Measurements from ENCODE around the gene TMEM92.
A peak's percentile ranks its signal among the peaks of the same experiment; 100 is the strongest.
"Not testable (repeated sequence)": the region's sequence is repeated elsewhere in the genome, so short reads cannot be mapped to it uniquely, and the experiment has no call there.

The TMEM92 gene

DNA sequence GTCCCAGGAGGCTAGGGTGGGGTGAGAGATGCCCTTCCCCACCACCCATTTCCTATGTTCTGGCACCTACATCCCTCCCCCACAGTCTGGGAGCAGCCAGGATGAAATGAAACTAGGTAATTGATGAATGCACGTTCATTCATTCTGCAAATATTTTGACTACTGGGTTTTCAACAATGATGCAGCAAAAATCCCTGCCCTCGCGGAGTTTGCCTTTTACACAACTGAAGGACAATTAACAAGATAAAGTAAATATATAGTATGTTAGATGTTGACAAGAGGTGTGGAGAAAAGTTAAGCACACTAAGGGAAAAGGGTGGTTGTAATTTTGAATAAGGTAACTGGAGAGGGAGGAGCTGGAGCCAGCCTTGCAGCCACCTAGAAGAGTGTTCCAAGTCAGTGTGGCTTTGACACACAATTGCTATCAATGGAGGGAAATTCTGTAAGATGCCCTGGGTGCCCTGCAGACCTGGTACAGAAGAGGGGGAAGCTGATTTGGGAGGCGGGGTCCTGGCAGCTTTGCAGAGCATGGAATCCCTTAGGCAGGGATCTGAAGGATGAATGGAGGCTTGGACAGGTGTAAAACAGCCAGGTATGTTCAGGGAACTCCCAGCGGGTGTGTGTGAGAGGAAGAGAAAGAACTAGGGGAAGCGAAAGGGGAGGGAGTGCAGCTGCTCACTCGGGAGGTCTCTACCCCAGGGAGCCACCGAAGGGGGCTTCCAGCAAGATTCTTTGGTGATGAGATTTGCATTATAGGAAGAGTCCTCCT is 2.5 kb downstream of the TMEM92 start:
- DNase-seq, result no peak

GRCh38 chr17:50277357-50277754 is 3.1 kb downstream of the TMEM92 start:
- DNase-seq, result no peak

- no peak for DNase-seq
Measured at GRCh38 chr17:50278526-50279180, 4.4 kb downstream of the TMEM92 start.

DNA sequence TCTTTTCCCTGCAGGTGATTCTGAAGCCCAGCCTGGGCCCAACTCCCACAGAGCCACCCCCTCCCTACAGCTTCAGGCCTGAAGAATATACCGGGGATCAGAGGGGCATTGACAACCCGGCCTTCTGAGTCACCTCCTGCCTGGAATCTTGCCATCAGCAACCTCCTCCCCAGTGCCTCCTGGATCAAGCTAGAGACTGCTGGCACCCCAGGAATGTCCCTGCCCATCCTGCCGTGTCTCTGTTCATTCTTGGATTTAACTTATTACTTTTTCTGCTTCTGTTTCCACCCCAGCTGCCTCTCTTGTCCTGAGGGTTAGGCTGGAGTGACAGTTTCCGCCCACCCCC is 4.9 kb downstream of the TMEM92 start:
- no peak for DNase-seq

- no peak for DNase-seq
Measured at GRCh38 chr17:50279639-50280038, 5.4 kb downstream of the TMEM92 start.

GRCh38 chr17:50280068-50280467 is 5.8 kb downstream of the TMEM92 start:
- DNase-seq, result no peak

GRCh38 chr17:50280801-50281441 is 6.7 kb downstream of the TMEM92 start:
- no peak for DNase-seq

DNA sequence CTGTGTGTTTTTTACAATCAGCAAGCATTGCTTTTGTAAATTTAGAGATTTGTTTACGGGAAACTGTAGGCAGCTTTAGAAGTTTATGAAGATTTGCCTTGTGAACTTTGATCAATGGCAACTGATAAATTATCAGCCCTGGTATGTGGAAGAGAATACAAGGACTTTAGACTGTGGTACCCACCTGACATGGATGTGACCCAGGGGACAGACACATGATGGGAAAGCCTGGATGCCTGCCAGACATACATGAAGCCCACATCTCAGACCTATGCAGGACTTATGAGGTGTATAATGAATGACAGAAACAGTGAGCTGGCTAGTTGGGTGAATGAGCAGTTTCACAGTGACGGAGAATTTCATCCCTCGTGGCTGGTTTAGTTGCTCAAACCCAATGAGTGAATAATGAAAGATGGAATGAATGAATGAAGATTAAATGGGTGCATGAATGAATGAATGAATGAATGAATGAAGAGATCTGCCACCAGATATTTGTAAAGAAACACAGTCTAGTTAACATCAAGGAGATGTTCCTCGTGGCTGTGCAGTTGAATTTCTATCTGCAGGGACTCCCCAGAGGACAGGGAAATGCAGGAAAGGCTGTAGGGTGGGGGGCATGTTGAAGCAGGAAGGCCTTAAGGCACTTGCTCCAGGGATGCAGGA is 7.6 kb downstream of the TMEM92 start:
- DNase-seq, result no peak

DNA sequence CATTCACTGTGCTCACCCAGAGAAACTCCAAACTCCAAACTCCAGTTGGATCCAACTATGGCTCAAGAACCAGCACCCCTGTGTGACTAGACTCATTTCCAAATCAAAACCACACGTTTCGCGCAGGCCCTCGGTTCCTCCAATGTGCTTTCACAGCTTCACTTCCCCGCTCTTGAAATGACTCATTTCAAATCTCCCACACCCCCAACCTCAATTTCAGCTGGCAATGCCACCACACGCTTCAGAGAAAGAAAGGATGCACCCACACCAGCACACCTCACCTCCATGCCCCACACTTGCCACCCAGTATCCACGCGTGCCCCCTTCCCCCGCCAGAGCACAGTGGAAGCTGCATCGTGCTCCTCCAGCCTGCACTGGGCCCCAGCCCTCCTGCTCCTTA is 9.0 kb downstream of the TMEM92 start:
- DNase-seq, result peak; percentile 52

GRCh38 chr17:50283714-50284113 is 9.4 kb downstream of the TMEM92 start:
- DNase-seq, result no peak

DNA sequence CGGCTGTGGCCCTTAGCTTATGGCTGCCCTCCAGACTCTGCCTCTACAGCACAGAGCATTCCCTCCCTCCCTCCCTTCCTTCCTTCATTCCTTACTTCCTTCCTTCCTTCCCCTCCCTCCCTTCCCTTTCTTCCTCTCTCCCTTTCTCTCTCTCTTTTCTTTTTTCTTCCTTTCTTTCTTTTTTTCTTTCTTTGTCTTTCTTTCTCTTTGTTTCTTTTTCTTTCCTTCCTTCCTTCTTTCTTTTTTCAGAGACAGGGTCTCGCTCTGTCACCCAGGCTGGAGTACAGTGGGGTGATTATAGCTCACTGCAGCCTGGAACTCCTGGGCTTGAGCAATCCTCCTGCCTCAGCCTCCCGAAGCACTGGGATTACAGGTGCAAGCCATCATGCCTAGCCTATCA is 11.7 kb downstream of the TMEM92 start:
- no peak for DNase-seq

- not testable (repeated sequence) for DNase-seq
Measured at GRCh38 chr17:50287302-50287701, 13.0 kb downstream of the TMEM92 start.

DNA sequence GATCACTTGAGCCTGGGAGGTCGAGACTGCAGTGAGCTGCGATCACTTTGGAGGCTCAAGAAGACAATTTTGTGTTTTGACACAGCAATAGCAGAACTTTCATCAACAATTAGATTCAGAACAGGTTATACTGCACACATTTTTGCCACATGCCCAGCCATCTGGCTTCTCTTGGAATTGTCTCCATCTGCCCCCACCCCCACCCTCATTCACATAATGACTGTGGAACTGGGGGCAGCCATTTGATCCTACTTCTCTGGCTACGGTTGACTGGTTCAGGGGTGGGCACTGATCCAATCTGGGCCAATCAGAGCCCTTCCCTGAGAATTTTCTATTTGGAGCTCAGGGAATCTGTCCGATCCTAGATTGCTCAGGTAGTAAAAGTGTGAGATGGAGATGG is 14.0 kb downstream of the TMEM92 start:
- no peak for DNase-seq

DNA sequence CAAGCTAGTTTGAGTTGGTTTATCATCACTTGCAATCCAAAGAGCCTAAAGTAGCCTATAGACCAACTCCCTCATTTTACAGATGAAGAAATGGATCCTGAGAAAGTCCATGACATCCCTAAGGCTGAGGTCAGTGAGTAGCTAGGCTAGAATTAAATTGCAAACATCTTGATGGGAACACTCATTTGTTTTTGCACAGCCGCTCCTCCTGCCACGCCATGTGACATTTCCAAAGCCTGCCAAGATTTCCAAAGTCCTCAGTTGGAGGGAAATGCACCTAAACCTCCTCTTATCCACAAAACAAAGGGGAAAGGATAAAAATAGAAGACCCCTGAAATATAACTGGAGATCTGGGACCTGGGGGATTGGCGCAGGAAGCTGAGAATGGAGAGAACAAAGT is 15.0 kb downstream of the TMEM92 start:
- no peak for DNase-seq

DNA sequence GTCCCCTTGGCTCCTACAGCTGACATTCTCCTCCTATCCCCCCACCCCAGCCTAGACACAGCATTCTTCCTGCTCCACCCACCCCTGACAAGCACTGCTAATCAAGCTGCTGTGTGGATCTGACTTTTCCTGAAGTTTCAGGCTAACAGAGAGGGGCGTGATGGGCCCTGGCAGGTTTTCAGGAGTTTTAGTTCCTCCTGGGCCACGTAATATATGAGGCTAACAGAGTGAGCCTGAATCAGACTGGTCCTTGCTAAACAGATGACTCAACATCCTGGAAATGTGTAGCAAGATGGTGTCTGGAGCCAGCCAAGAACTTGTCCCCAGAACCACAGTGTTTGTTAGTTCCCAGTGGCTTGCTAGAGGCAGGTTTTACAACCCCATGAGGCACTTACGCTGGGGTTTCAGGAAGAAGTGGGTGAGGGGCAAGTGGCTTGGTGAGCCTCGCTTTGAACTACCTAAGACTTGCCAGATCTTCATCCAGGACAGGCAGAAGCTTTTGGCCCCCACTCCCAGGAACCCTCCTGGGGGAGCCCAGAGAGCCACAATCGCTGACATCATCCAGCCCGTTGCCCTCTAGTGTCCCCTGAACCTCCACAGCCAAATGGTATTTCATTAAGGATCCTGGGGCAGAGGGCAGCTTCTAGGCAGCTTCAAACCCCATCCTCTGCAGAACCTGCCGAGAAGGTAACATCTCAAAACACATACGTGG is 15.9 kb downstream of the TMEM92 start:
- DNase-seq, result peak; percentile 95

GRCh38 chr17:50290933-50291332 is 16.7 kb downstream of the TMEM92 start:
- no peak for DNase-seq

DNA sequence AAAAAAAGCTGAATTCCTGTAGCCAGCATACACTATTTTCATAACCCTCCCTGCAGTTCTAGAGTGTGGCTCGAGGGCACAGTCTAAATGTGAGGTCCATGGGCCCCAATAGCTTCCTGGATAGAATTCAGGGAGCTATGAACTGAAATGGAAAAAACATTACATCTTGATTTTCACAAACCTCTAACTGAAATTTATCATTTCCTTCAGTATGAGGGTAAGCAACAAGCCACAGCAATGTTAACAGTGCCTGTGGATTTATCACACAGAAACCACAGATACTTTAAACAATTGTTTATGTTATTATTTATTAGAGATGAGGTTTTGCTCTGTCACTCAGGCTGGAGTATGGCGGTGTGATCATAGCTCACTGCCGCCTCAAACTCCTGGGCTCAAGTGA is 18.2 kb downstream of the TMEM92 start:
- no peak for DNase-seq

- DNase-seq, result no peak
Measured at GRCh38 chr17:50295021-50295420, 20.8 kb downstream of the TMEM92 start.

DNA sequence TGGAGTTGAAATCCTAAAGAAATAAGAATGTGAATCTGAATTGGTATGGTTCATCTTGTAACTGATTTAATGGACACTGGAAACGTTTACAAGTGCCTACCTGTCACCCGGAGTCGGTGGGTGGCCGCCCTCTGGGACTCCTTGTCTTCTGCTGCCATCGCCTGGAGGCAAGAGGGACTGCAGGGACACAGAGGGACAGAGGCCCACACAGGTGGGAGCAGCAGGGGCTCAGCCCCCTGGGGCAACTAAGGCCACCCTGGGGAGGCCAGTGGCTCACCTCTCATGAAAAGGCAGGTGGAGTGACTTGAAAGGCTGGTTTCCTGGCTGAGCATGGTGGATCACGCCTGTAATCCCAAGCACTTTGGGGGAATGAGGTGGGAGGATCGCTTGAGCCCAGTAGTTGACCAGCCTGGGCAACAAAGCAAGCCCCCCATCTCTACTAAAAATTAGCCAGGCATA is 23.2 kb downstream of the TMEM92 start:
- no peak for DNase-seq

GRCh38 chr17:50298018-50298417 is 23.8 kb downstream of the TMEM92 start:
- no peak for DNase-seq

DNA sequence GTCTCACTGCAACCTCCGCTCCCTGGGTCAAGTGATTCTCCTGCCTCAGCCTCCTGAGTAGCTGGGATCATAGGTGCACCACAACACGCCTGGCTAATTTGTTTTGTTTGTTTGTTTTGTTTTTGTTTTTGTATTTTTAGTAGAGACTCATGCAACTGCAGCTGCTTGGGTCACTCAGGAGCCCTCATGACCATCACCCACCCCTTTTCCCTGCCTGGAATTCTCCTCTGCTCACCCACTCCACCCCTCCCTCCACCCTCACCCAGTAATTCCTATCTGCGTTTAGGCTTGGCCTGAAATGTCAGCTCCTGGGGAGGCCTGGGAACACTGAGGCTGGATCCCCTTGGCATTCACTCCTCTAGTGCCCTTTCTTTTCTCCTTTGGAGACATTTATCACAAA is 25.5 kb downstream of the TMEM92 start:
- DNase-seq, result no peak

GRCh38 chr17:50300824-50301223 is 26.6 kb downstream of the TMEM92 start:
- not testable (repeated sequence) for DNase-seq
